ENCODE measurements around the gene APOBR.
A peak's percentile ranks its signal among the peaks of the same experiment; 100 is the strongest.
"Not testable (repeated sequence)": the region's sequence is repeated elsewhere in the genome, so short reads cannot be mapped to it uniquely, and the experiment has no call there.

Gene APOBR

GRCh38 chr16:28527100-28527785 is 32.8 kb downstream of the APOBR start:
- DNase-seq = not testable (repeated sequence)

DNA sequence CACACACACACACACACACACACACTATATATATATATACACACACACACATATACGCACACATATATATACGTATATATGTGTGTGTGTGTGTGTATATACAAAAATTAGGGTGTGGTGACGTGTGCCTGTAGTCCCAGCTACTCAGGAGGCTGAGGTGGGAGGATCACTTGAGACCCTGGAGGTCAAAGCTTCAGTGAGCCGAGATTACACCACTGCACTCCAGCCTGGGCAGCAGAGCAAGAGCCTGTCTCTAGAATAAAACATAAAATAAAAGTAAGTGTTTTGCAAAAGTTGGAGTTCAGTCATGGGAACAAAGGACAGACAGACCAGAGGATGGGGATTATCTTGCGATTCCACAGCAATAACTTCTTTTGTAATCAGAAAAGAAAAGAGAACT is 33.5 kb downstream of the APOBR start:
- DNase-seq = no peak

GRCh38 chr16:28528463-28528867 is 34.0 kb downstream of the APOBR start:
- DNase-seq = no peak

DNA sequence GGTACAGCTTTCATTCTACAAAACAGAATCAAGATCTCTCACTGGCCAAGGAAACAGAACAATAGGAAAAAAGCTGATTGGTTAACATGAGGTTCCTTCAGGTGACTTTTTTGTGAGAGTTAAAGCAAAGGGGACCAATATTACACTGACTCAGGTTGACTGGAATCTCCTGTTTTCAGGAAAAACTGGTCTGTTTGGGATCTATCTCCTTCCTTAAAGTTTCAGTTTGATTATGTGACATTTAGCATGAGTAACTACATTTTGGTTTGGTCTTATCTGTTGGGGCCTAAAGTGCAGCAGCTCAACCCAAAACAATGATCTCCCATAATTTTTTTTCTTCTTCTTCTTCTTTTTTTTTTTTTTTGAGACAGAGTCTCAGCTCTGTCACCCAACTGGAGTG is 34.7 kb downstream of the APOBR start:
- no peak for DNase-seq

DNA sequence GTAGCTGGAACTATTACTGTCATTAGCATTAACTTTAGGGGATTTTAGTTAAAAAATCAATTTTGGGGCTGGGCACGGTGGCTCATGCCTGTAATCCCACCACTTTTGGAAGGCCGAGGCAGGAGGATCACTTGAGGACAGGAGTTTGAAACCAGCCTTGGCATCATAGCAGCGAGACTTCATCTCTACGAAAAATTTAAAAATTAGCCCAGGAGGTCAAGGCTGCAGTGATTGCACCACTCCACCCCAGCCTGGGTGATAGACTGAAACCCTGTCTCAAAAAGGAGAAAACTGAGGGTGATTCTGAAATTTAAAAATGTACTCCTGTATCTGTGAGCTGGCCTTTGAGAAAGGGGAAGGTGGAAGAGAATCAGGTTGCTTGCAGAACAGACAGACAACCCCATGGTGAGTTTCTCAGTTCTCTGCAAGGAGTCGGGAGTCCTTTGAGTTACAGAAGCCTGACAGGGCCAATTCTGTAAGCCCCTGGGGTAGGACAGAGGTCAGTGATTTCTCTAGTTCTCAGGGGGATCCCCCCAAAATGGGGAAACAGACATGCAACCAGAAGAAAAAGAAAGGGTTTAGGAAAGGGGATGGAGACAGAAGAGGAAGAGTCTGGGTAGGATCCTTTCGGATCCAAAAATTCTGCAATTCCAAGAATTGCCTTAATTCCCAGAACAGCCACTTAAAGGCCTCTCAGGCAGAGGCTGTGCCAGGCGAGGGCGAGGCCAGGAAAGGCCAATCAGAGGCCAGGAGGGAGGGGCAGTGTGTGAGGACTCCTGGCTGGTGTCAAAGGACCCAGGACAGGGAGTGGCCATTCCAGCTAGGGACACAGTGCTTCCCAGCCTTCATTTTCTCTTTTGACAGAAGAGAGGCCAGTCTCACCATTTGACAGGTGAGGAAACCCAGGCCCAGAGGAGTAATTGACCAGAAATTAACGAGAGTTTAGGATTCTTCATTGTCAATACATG is 37.6 kb downstream of the APOBR start:
- DNase-seq = no peak

GRCh38 chr16:28532940-28533647 is 38.7 kb downstream of the APOBR start:
- DNase-seq = no peak

DNA sequence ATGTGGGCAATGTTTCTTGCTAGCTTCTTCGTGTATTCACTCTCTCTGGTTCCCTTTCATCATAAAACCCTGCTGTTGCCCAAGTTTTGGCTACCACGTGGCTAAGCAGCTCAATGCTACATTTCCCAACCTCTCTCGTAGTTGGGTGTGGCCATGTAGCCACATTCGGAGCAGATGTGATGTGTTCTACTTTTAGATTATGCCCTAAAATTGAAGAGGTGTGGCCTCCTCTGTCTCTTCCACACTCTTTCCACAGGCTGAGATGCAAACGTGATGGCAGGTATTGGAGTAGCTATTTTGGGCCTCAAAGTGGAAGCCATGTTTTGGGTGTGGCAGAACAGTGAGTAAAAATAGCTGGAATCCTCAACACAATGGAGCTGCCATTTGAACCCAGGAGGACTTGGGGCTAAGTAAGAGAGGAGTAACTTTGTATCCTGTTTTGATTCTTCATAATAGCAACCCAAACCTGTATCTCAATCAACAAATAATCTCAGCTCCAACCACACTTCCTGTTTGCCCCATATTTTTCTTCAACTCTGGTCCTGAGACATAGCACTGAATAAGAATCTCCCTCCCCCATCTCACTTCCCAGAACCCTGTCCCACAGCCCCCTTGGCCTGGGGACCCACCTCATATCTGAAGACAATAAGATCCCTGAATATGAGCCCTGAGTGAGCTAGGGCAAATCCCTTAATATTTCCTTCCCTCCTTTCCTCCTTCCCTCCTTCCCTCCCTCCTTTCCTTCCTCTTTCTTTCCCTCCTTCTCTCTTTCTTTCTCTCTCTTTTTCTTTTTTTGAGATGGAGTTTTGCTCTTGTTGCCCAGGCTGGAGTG is 40.3 kb downstream of the APOBR start:
- no peak for DNase-seq

- no peak for DNase-seq
Observed at GRCh38 chr16:28537076-28537475, 42.6 kb downstream of the APOBR start.

- no peak for DNase-seq
Observed at GRCh38 chr16:28537964-28538732, 43.7 kb downstream of the APOBR start.

DNA sequence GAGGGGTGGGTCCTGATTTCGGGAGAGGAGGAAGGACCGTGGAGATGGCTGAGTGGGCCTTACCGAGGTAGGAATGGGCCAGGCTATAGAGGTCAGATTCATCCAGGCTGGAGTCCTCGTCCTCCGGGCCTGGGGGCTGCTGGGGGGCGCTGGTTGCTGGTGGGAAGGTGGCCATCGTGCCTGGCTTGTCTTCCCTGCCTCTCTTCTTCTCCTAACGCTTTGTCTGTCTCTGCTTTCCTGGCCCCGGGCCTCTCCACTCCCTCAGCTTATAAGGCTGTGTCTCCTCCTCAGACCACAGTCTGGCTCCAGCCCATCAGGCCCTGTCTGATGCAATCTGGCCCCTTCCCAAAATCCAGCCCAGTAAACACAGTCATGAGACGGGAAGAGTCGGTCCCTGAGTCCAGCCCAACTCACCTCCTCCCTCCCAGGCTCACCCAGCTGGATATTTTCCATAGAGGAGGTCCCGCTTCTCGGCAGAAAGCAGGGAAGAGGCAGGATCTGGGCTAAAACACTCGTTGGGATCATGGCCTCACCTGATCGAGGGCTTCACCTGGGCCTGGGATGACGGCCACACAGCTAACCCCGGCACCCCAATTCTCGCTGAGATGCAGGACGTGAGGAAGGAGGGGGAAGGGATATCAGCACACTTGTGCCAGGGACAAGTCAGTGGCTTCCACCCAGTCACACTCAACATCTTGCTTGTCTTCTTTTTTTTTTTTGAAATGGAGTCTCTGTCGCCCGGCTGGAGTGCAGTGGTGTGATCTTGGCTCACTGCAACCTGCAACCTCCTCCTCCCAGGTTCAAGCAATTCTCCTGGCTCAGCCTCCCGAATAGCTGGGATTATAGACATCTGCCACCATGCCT is 44.5 kb downstream of the APOBR start, which contains the start of gene NUPR1:
Gene NUPR1, minus strand, starts transcription at position 242 of the 864 bp plus-strand sequence. Its CDS starts 67 bp downstream, at position 175.
- no peak for DNase-seq

GRCh38 chr16:28540346-28540745 is 45.9 kb downstream of the APOBR start:
- DNase-seq = no peak

DNA sequence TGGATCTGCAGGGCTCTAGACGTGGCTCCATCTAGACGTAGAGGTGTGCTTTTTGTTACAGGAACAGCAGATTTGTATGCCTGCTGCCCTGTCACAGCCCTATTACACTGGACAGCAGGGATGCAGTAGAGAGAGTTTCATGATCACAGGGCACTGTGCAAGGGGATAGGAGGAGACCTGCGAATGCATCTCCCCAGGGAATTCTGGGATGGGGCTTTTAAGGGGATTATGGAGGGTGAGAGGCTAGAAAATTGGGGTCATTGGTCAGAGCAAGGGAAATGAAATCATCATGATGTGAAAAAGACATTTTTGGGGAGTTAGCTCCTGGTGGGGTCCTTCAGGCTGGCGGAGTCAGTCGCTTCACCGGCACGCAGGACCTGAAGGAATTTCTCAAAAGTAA is 48.2 kb downstream of the APOBR start:
- DNase-seq = no peak

GRCh38 chr16:28543072-28543471 is 48.6 kb downstream of the APOBR start:
- DNase-seq = peak; percentile 13

- no peak for DNase-seq
Observed at GRCh38 chr16:28544998-28545397, 50.6 kb downstream of the APOBR start.

- DNase-seq = not testable (repeated sequence)
Observed at GRCh38 chr16:28545964-28546363, 51.5 kb downstream of the APOBR start.

GRCh38 chr16:28546626-28547025 is 52.2 kb downstream of the APOBR start:
- no peak for DNase-seq

DNA sequence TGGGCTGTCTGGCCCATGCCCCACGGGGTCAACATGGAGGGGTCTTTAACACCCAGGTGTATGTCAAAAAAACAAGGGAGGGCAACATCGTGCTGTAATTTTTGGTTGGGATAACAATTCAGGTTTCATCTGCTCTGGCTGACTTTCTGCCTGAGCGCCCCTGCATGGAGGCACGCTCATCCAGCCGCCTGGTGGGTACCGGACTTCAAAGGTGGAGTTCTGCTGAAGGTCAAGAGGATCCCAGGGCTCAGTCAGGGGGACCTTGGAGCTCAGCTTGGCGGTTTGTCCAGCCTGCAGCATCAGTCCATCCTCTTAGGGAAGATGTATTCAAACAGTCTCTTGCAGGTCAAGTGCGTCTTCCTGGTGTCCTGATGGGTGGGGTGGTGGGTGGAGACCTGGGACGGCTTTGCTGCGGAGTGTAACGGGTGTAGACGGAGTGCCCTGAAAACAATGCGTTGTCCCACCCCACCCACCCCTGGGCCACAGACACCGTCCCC is 53.9 kb downstream of the APOBR start:
- no peak for DNase-seq
